Middle frontal gyrus (tissue), 1 donor: Measurements from ENCODE around the gene RBPJ.

Source experiments
- DNase-seq: peaks from one replicate; pipeline ENCODE4 v3.0.0-alpha.2; 2015; ENCODE audit warnings: low spot score; ENCODE audit errors: extremely low spot score

Gene RBPJ

DNA sequence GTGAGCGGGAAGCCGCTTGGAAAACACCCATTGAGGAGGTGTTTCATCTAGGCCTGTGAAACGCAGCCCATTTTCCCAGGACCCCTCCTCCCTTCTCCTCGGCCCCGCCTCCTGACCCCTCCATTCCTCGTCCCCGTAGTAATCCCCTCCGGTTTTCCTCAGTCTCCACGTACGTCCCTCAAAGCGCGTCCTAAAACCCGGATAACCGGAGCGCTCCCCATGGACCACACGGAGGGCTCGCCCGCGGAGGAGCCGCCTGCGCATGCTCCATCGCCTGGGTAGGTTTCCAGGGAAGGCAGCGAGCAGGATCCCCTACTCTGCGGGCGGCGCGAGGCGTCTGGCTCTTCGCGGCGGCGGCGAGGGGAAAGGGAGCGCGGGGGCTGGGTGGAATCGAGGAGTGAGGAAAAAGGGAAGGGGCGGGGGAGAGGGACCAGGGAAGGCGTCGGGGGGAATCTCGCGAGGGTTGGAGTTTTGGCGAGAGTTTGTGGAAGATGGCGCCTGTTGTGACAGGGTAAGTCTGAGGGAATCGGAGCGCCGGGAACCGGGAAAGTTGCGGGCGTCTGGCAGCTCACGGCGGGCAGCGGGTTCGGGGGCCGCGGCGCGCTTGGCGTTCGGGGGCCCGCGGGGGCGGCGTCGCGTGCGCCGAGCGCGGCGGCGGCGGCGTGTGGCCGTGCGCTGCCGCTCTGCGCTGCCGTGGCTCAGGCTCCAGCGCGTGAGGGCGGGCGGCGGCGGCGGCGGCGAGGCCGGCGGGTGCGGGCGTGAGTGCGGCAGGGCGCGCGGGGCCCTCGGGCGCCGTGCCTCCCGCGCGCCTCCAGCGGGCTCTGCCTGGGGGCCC is at the start of gene RBPJ:
Gene RBPJ, plus strand, starts transcription at position 477 of the 835 bp plus-strand sequence. Its CDS starts 15 bp downstream, at position 492.
- DNase-seq, result peak; percentile 87

GRCh38 chr4:26271703-26272102 is 49.1 kb upstream of the RBPJ start:
- DNase-seq, result no peak

DNA sequence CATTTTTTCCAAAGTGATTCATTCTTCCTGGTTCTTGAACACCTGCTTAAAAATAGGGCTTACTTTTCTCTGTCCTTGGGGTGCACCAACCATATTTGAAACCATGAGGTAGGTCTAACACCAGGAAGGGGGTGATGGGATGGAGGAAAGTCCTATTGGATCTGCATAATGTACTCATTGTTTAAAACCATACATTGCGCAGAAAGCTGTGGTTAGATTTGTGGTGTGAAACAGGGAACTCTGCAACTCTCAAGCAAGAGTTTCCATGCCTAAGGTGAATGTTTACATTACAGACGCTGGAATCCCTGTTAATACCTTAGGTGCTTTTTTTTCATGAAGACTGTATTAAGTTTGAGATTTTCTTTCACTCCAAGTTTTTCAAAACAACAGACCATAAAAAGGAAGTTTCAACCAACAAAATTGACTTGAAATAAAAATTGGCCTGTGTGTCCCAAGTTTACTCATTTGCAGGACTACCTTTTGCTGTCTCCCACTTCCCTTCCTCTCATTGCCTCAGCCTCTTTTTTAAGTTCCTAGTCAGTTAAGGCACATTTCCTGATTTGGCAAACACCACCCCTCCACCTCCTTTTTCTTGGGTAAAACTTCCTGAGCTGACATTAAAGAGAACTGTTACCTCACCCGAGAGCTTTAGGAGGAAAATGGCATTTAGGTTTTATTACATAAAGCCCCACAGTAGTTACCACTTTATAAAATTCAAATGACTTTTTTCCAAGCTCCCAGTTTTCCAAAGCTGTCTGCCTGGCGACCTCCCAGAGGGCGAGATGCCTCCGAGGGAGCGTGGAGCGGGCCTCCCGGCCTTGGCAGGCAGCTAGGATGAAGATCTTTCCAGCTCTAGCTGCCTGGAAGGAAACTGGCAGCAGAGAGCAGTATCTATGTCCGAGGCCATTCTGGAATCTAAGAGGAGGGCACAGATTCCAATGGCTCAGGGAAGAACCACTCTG is 47.9 kb upstream of the RBPJ start:
- no peak for DNase-seq

GRCh38 chr4:26273616-26273980 is 47.2 kb upstream of the RBPJ start:
- no peak for DNase-seq

DNA sequence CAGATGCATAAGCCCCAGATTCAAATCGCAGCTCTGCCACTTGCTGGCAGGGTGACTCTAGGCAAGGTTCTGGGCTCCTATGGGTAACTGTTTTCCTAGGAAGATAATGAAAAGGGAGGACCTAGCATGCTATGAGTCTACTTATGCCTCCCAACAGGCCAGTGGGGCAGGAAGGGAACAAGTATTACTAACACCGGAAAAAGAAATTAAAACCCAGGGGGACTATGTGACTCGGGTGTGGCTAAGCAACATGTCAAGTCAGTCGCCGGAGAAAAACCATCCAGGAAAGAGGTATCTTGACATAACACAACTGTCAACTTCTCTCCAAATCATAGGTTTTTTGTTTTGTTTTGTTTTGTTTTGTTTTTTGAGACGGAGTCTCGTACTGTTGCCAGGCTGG is 45.5 kb upstream of the RBPJ start:
- no peak for DNase-seq

DNA sequence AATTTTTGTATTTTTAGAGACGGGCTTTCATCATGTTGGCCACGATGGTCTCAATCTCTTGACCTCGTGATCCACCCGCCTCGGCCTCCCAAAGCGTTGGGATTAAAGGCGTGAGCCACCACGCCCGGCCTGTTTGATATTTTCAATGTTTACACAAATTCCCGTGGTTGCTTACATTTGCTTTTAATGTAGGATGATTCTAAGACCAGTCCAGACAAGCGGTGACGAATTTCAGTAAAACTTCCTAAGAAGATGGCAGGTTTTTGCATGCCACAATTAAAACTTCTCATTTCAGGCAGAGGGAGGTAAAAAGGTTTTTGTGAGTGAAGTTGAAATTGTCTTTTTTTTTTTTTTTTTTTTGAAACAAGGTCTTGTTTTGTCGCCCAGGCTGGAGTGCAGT is 41.4 kb upstream of the RBPJ start:
- no peak for DNase-seq

- DNase-seq, result no peak
These were observed 38.9 kb upstream of the RBPJ start for GRCh38 chr4:26281881-26282280.

GRCh38 chr4:26284536-26284935 is 36.3 kb upstream of the RBPJ start:
- no peak for DNase-seq

DNA sequence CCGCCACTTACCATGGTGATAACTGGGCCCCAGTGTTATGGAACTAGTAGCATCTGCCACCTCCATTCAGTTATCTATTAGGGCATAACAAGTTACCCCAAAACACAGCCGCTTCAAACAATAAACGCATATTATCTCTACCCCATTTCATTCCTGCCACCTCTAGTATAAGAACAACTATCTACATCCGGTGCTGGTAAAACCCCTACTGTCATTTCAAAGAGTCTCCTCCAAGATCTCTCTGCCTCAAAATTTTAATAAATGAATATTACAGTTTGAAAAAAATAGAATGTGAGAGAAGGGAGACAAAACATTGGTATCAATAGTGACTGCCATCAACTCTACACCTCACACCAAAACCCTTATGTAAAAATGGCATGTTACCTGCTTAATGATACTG is 35.5 kb upstream of the RBPJ start:
- DNase-seq, result no peak

DNA sequence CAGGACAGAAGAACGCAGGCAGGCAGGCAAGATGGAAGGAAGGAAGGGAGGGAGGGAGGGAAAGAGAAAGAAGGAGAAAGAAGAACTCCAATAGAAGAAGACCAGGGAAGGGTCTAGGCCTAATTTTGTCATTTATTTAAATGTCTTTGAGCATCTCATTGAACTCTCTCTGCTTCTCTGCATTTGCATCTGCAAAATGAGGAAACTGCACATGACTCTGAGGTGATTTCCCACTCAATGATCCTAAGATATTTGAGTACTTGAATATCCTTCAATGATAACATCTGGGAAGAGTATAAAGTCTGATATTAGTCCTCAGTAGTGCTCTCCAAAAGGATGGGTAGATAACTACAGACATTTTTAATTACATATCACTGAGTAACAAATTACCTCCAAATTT is 33.1 kb upstream of the RBPJ start:
- DNase-seq, result no peak

GRCh38 chr4:26288355-26288909 is 32.4 kb upstream of the RBPJ start:
- DNase-seq, result no peak

DNA sequence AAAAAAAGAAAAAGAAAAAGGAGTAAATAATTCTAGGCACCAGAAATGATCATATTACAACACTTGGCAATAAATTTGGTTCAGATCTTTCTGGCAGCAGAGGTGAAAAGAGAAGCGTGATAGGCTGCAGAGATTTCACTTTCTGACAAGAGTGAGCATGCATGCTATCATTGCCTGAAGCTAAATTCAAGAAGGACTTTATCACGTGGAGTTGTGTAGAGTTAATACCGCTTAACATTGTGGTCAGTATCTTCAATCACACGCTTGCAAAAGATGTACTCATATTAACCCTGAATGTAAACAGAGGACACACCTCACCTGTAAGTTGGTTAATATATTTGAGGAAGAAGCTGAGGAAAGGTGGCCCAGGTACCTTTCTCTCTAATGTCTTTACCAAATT is 31.4 kb upstream of the RBPJ start:
- no peak for DNase-seq

DNA sequence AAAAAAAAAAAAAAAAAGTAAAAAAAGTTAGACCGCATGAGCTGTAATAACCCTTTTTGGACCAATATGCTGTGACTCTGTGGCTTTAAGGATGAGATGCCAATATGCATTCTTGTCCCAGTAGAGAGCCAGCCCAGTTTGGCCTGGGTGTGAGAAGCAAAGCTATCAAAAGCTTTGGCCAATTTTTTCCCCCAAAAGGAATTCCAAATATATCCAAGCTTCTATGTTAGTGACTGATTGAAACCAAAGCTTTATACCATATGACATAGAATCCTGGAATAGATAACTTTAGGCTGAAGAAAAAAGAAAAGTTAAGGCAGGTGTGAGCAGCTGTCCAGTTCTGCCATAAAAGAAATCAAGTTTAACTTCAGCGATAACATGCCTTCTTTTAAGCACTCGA is 30.5 kb upstream of the RBPJ start:
- no peak for DNase-seq

GRCh38 chr4:26294904-26295303 is 25.9 kb upstream of the RBPJ start:
- DNase-seq, result no peak

DNA sequence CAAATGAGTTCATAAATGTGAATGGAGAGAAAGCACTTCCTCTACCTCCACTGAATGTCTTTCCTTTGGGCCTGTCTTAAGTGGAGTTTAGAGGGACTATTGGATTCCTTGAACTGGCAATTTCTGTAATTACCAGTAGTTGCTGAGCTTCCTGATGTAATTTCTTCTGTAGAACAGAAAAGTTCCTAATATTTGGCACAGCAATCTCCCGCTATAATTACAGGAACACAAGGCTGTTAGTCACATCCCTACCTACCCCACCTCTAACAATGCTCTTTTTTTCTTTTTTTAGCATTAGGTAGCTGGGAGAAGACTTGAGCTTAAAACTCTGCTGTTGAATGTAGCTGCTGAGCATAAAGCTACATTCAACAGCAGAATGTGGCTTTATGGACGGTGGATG is 24.8 kb upstream of the RBPJ start:
- DNase-seq, result no peak

DNA sequence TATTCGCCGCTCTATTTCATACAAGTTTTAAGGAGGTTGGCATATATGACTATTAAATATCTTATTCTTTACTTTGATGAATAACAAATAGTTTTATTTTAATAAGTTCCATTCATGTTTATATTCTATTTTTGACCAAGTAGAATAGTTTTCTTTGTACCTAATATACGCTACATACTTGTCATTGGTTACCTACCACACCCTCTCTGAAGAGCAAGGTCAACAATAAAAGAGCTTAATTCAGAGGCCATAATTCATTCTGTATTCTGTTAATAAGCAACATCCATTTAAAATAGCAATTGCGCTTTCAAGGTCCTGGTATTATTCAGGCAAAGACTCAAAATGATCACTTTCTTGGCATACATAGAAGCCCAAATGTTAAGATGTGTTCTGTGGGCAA is 24.3 kb upstream of the RBPJ start:
- DNase-seq, result no peak

- DNase-seq, result no peak
These were observed 23.6 kb upstream of the RBPJ start for GRCh38 chr4:26297219-26297618.

GRCh38 chr4:26298198-26298947 is 22.4 kb upstream of the RBPJ start:
- DNase-seq, result no peak

DNA sequence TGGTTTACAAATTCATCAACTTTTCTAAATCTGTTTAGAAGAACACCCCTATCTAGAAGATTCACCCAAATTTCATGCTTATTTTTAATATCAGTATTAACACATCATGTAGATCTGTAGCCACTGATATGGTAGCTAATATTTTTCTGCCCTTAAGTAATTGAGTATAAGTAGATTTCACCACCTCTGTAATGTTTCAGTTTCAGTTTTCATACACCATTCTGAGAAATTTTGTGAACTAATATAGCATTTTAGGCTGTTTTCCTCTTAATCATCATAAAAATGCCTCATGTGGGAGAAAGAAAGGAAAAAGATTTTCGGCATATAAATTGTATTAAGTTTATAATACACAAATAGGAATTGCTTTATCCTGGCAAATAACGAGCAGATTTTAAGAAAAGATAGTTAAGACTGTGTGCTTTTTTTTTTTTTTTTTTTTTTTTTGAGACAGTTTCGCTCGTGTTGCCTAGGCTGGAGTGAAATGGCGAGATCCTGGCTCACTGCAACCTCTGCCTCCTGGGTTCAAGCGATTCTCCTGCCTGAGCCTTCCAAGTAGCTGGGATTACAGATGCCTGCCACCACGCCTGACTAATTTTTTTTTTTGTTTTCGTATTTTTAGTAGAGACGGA is 21.4 kb upstream of the RBPJ start:
- no peak for DNase-seq

- no peak for DNase-seq
These were observed 20.2 kb upstream of the RBPJ start for GRCh38 chr4:26300314-26301307.
